Type B pancreatic cell (in vitro differentiated cells): ENCODE data around the gene CYSTM1. TPM values are rescaled to one million over a fixed set of nuclear protein-coding genes. Genes with fewer than 3 reads are reported as not detected.
A peak's percentile ranks its signal among the peaks of the same experiment; 100 is the strongest.

Source experiments
- DNase-seq: peaks from one replicate; pipeline ENCODE4 v3.0.0; 2021; ENCODE audit warnings: mixed read lengths; ENCODE audit not compliant: unreplicated experiment; ENCODE audit errors: extremely low spot score
- H3K27ac Mint-ChIP-seq: 2 replicates; pipeline ENCODE4 v1.8.0; 2021; ENCODE audit warnings: mild to moderate bottlenecking, mixed read lengths
- H3K27me3 Mint-ChIP-seq: 2 replicates; pipeline ENCODE4 v1.8.0; 2021; ENCODE audit warnings: mixed read lengths
- H3K36me3 Mint-ChIP-seq: 2 replicates; pipeline ENCODE4 v1.8.0; 2021; ENCODE audit warnings: mixed read lengths
- H3K4me1 Mint-ChIP-seq: one replicate; pipeline ENCODE4 v1.8.0; 2021; ENCODE audit warnings: mixed read lengths; ENCODE audit not compliant: unreplicated experiment
- H3K4me3 Mint-ChIP-seq: 2 replicates; pipeline ENCODE4 v1.8.0; 2021; ENCODE audit warnings: mild to moderate bottlenecking, mixed read lengths
- H3K9me3 Mint-ChIP-seq: 2 replicates; pipeline ENCODE4 v1.8.0; 2021; ENCODE audit warnings: mixed read lengths
- CTCF ChIP-seq: fragments of 200-600 bp; sonication (generic); conservative IDR thresholded peaks from 2 replicates; pipeline ENCODE4 v1.5.0; 2021; ENCODE audit warnings: antibody characterized with exemption, mild to moderate bottlenecking
- total RNA-seq: library from RNA; stranded (reverse); gene quantifications from 2 replicates; pipeline ENCODE4 v1.2.1, GENCODE V29; 2021; ENCODE audit warnings: low replicate concordance

Gene CYSTM1
- total RNA-seq, 1 donor from 2014 or later: 73.5 TPM

- DNase-seq: no peak
- Mint-ChIP-seq H3K27me3 (no peaks in the 10 kb centered on the region), H3K9me3 (no peaks in the 10 kb centered on the region), H3K4me3 (no peak overlapping the region), H3K4me1 (peaks cover 8% of the 10 kb centered on the region), H3K36me3 (no peaks in the 10 kb centered on the region), H3K27ac (peak overlapping the region; percentile 51)
- TF ChIP-seq CTCF: no peak
Observed at GRCh38 chr5:140220698-140221064, 45.7 kb downstream of the CYSTM1 start.

- TF ChIP-seq CTCF: no peak
- H3K36me3 Mint-ChIP-seq: no peaks in the 10 kb centered on the region
- no peak for DNase-seq
- no peaks in the 10 kb centered on the region for H3K9me3 Mint-ChIP-seq
- peak overlapping the region; percentile 44 for H3K27ac Mint-ChIP-seq
- peaks cover 8% of the 10 kb centered on the region for H3K4me1 Mint-ChIP-seq
- H3K27me3 Mint-ChIP-seq: no peaks in the 10 kb centered on the region
- H3K4me3 Mint-ChIP-seq: no peak overlapping the region
Observed at GRCh38 chr5:140221697-140222223, 46.8 kb downstream of the CYSTM1 start.

- H3K36me3 Mint-ChIP-seq: no peaks in the 10 kb centered on the region
- no peak for TF ChIP-seq CTCF
- H3K4me1 Mint-ChIP-seq: peaks cover 8% of the 10 kb centered on the region
- peak overlapping the region; percentile 44 for H3K27ac Mint-ChIP-seq
- H3K4me3 Mint-ChIP-seq: no peak overlapping the region
- no peaks in the 10 kb centered on the region for H3K9me3 Mint-ChIP-seq
- DNase-seq: no peak
- H3K27me3 Mint-ChIP-seq: no peaks in the 10 kb centered on the region
Observed at GRCh38 chr5:140222416-140222815, 47.4 kb downstream of the CYSTM1 start.

- Mint-ChIP-seq H3K9me3 (no peaks in the 10 kb centered on the region), H3K27me3 (no peaks in the 10 kb centered on the region), H3K27ac (peak overlapping the region; percentile 44), H3K36me3 (no peaks in the 10 kb centered on the region), H3K4me3 (no peak overlapping the region), H3K4me1 (peaks cover 8% of the 10 kb centered on the region)
- no peak for TF ChIP-seq CTCF
- DNase-seq: no peak
Observed at GRCh38 chr5:140223567-140223966, 48.6 kb downstream of the CYSTM1 start.

GRCh38 chr5:140224658-140225057 is 49.7 kb downstream of the CYSTM1 start:
- Mint-ChIP-seq H3K9me3 (no peaks in the 10 kb centered on the region), H3K4me3 (no peak overlapping the region), H3K27me3 (no peaks in the 10 kb centered on the region), H3K36me3 (no peaks in the 10 kb centered on the region), H3K4me1 (peaks cover 8% of the 10 kb centered on the region), H3K27ac (no peak overlapping the region)
- no peak for TF ChIP-seq CTCF
- no peak for DNase-seq

- no peak for DNase-seq
- Mint-ChIP-seq H3K36me3 (no peaks in the 10 kb centered on the region), H3K9me3 (no peaks in the 10 kb centered on the region), H3K27me3 (no peaks in the 10 kb centered on the region), H3K4me1 (peaks cover 6% of the 10 kb centered on the region), H3K4me3 (no peak overlapping the region), H3K27ac (no peak overlapping the region)
- no peak for TF ChIP-seq CTCF
Observed at GRCh38 chr5:140225396-140225795, 50.4 kb downstream of the CYSTM1 start.
